ENCODE data around the gene SF3A1. TPM values are rescaled to one million over a fixed set of nuclear protein-coding genes. Genes with fewer than 3 reads are reported as not detected.

Gene SF3A1
- total and polyA plus RNA-seq, 9 of the 15 experiments (the other 6 are each of a cell fraction or from before 2014, with no cell fraction given), result 6.7 to 228 (median 13.0) TPM

DNA sequence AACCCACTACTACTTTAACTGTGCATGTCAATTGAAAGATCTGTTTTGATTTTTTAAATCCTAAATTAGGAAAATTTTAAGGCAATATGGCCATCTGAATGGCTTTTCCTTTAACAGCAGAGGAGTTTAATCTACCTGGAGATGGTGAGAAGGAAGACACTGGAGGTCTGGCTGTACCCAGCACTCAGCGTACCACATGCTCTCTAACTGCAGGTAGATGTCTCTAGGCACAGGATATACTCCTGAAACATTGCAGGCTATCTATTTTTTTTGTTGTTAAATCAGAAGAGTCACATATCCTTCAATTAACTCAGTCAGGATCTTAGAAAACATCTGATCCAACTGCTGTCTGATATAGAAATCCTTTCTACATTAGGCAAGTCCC, 50.1 kb downstream of the SF3A1 start:
- Histone ChIP-seq H3K4me3 (no peak overlapping the region), H4K20me1 (replicated peaks; ENCODE audit: control insufficient read depth, insufficient read depth, low read length) (no peaks in the 10 kb centered on the region; the same call in 1 of the 2 replicates), H3K4me2 (ENCODE audit: insufficient read depth, low read length) (no peak overlapping the region), H3K9me3 (replicated peaks; ENCODE audit: control insufficient read depth, insufficient read depth, low read depth, low read length) (no peaks in the 10 kb centered on the region), H3K79me2 (ENCODE audit: control insufficient read depth, insufficient read depth, low read length) (peaks cover 10% of the 10 kb centered on the region), H3K9me1 (ENCODE audit: control insufficient read depth, insufficient read depth, low read length) (no peaks in the 10 kb centered on the region), H3K4me1 (replicated peaks in 1 of 2; ENCODE audit: control insufficient read depth in 2 of 2, insufficient read depth in 2 of 2, low read length in 2 of 2) (peaks cover 5 to 39% of the 10 kb centered on the region in 2 experiments; a peak in 4 of 5 replicates), H3K36me3 (ENCODE audit: control insufficient read depth, insufficient read depth, low read length) (peaks cover 10% of the 10 kb centered on the region; the same call in 1 of the 3 replicates), H3K9ac (ENCODE audit: insufficient read depth in 1 of 2, low read depth in 2 of 2, low read length in 2 of 2) (no peak overlapping the region), H2AFZ (ENCODE audit: low read depth, low read length) (no peak overlapping the region), H3K27ac (ENCODE audit: extremely low read depth, low read depth, low read length) (no peak overlapping the region; the same call in 2 of the 3 replicates), H3K27me3 (ENCODE audit: control insufficient read depth in 2 of 2, insufficient read depth in 2 of 2, low read length in 2 of 2) (no peaks in the 10 kb centered on the region)
- CTCF ChIA-PET (ENCODE audit: low intra/inter-chr PET ratio), result no interaction called here
- intact Hi-C loops (cut with micrococcal nuclease) (no loop called here), in situ Hi-C loops (cut with MboI) (no loop called here)
- FAIRE-seq (no peak), ATAC-seq (no peak), DNase-seq (ENCODE audit: extremely low read depth in 1 of 4, low spot score in 3 of 4) (no peak)
- POLR2A ChIA-PET, result interaction anchor here (0.8 to 1.9 kb wide), 2 partner anchors 14 to 280 kb away, joined by 3 to 6 read pairs; no protein-coding TSS in a partner anchor
- TF ChIP-seq, protein P1, sequence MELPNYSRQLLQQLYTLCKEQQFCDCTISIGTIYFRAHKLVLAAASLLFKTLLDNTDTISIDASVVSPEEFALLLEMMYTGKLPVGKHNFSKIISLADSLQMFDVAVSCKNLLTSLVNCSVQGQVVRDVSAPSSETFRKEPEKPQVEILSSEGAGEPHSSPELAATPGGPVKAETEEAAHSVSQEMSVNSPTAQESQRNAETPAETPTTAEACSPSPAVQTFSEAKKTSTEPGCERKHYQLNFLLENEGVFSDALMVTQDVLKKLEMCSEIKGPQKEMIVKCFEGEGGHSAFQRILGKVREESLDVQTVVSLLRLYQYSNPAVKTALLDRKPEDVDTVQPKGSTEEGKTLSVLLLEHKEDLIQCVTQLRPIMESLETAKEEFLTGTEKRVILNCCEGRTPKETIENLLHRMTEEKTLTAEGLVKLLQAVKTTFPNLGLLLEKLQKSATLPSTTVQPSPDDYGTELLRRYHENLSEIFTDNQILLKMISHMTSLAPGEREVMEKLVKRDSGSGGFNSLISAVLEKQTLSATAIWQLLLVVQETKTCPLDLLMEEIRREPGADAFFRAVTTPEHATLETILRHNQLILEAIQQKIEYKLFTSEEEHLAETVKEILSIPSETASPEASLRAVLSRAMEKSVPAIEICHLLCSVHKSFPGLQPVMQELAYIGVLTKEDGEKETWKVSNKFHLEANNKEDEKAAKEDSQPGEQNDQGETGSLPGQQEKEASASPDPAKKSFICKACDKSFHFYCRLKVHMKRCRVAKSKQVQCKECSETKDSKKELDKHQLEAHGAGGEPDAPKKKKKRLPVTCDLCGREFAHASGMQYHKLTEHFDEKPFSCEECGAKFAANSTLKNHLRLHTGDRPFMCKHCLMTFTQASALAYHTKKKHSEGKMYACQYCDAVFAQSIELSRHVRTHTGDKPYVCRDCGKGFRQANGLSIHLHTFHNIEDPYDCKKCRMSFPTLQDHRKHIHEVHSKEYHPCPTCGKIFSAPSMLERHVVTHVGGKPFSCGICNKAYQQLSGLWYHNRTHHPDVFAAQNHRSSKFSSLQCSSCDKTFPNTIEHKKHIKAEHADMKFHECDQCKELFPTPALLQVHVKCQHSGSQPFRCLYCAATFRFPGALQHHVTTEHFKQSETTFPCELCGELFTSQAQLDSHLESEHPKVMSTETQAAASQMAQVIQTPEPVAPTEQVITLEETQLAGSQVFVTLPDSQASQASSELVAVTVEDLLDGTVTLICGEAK (IDR thresholded peaks at IDR 0.05), result no peak
- TF ChIP-seq, protein P1 (CRISPR knock-in tag; IDR thresholded peaks at IDR 0.05), result no peak
- TF ChIP-seq PCBP1 (IDR thresholded peaks at IDR 0.05; ENCODE audit: low read depth, low read length, poor library complexity, severe bottlenecking) (no peak), ZNF717 (CRISPR knock-in tag; IDR thresholded peaks at IDR 0.05) (no peak), SIN3A (IDR thresholded peaks at IDR 0.05; ENCODE audit: borderline replicate concordance in 2 of 2, control insufficient read depth in 1 of 2, low read depth in 2 of 2, low read length in 2 of 2) (no peak), POU5F1 (IDR thresholded peaks at IDR 0.05; ENCODE audit: borderline replicate concordance, low read depth, low read length, partially characterized antibody) (no peak), SMAD2 (IDR thresholded peaks at IDR 0.05; ENCODE audit: low read depth, low read length) (no peak)
- TF ChIP-seq, protein P2, sequence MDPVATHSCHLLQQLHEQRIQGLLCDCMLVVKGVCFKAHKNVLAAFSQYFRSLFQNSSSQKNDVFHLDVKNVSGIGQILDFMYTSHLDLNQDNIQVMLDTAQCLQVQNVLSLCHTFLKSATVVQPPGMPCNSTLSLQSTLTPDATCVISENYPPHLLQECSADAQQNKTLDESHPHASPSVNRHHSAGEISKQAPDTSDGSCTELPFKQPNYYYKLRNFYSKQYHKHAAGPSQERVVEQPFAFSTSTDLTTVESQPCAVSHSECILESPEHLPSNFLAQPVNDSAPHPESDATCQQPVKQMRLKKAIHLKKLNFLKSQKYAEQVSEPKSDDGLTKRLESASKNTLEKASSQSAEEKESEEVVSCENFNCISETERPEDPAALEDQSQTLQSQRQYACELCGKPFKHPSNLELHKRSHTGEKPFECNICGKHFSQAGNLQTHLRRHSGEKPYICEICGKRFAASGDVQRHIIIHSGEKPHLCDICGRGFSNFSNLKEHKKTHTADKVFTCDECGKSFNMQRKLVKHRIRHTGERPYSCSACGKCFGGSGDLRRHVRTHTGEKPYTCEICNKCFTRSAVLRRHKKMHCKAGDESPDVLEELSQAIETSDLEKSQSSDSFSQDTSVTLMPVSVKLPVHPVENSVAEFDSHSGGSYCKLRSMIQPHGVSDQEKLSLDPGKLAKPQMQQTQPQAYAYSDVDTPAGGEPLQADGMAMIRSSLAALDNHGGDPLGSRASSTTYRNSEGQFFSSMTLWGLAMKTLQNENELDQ (CRISPR knock-in tag; IDR thresholded peaks at IDR 0.05; ENCODE audit: borderline replicate concordance), result no peak
- 20% methylated on average over 1 of the region's 1 CpG for WGBS (ENCODE audit: insufficient coverage, low coverage, missing lambda C conversion rate)
- BruUV-seq (replicated peaks), result no TSS peak

All from K562 (cell line).